Spleen (tissue), 7 donors: ENCODE results near the gene SPATA16.

Source experiments
- CTCF ChIP-seq, 11 experiments: fragments of 200-600 bp in 7 of 11; fragments of 450-650 bp in 4 of 11; sonication (generic) in 4 of 11; IDR thresholded peaks in 8 of 11; conservative IDR thresholded peaks in 3 of 11; 1 replicate in 7 of 11; 2 replicates in 4 of 11; pipeline versions ENCODE4 v1.4.0 to v1.8.0; 2016 to 2021; ENCODE audit warnings: antibody characterized with exemption in 11 of 11, inconsistent platforms in 4 of 11, mild to moderate bottlenecking in 1 of 11
- POLR2A ChIP-seq, 3 donors: fragments of 450-650 bp; IDR thresholded peaks; one replicate each; pipeline ENCODE4 v1.5.1; 2017; ENCODE audit warnings: antibody characterized with exemption in 3 of 3, mild to moderate bottlenecking in 1 of 3
- POLR2AphosphoS5 ChIP-seq, 3 donors: sonication (generic); formaldehyde crosslinking; IDR thresholded peaks; one replicate each; pipeline ENCODE4 v1.5.1; 2017; ENCODE audit warnings: antibody characterized with exemption in 3 of 3
- donor health status: DM: no; HTN: no; CAD: no; lungs with moderate emphysema.
- donor health status: DM: no; HTN: no; CAD: no.
- donor health status: DM: no; HTN: no; CAD: no.

GRCh38 chr3:172991424-172991996 lies 149.5 kb downstream of the SPATA16 start:
- TF ChIP-seq POLR2A (IDR thresholded peaks at IDR 0.05) (no peak), POLR2AphosphoS5 (IDR thresholded peaks at IDR 0.05) (no peak), CTCF (IDR thresholded peaks at IDR 0.05 in 8 of 11, conservative IDR thresholded peaks at IDR 0.05 in 3 of 11) (no peak)
